ENCODE results near the gene SRGAP2B.
"Not testable (repeated sequence)": the region's sequence is repeated elsewhere in the genome, so short reads cannot be mapped to it uniquely, and the experiment has no call there.

The SRGAP2B gene

GRCh38 chr1:145094655-145095211 is 395 bp downstream of the SRGAP2B start:
- not testable (repeated sequence) for DNase-seq (ENCODE audit: extremely low spot score, insufficient read length, low read depth); FAIRE-seq

GRCh38 chr1:145093517-145094149 is 1.5 kb downstream of the SRGAP2B start:
- not testable (repeated sequence) for DNase-seq (ENCODE audit: extremely low spot score, insufficient read length, low read depth); FAIRE-seq

DNA sequence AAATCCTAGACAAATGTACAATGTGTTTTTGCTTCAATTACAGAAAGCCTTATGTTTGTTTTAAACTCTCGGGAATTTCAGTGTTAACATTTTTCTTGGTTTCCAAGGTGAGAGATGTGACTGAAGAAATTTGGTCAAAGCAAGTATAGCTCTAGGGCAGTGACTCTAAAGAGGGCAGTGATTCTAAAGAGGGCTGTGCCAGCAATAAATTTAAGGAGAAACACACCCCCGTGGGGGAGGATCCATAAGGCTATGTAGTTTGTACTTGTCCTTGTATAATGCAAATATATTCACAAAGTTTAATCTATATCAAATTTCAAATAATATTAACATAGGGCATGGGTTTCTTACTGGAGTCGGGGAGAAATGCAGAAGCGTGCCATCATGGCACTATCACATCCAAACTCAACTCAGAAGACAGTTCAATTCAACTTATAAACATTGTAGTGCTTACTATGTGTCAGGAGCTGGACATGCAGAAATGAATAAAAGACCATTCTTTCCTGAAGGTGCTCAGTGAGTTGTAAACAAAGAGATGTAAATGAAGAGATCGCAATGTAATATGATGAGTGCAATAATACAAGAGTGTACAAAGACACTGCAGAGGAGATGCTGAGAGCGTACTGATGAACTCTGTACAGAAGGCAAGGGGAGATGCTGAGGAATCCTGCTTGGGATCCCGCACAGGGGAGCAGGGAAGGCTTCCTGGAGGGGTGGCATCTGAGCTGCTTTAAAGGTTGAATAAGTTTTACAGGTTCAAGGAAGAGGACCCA is 12.5 kb downstream of the SRGAP2B start:
- FAIRE-seq; DNase-seq (ENCODE audit: extremely low spot score, insufficient read length, low read depth): not testable (repeated sequence)

- DNase-seq (ENCODE audit: extremely low spot score, insufficient read length, low read depth) = not testable (repeated sequence)
These were observed 14.9 kb downstream of the SRGAP2B start for GRCh38 chr1:145080193-145080592.

GRCh38 chr1:145079737-145080136 is 15.4 kb downstream of the SRGAP2B start:
- FAIRE-seq; DNase-seq (ENCODE audit: extremely low spot score, insufficient read length, low read depth): not testable (repeated sequence)

More at GRCh38 chr1:145080193-145080592, 14.9 kb downstream of the SRGAP2B start:
- not testable (repeated sequence) for FAIRE-seq

DNA sequence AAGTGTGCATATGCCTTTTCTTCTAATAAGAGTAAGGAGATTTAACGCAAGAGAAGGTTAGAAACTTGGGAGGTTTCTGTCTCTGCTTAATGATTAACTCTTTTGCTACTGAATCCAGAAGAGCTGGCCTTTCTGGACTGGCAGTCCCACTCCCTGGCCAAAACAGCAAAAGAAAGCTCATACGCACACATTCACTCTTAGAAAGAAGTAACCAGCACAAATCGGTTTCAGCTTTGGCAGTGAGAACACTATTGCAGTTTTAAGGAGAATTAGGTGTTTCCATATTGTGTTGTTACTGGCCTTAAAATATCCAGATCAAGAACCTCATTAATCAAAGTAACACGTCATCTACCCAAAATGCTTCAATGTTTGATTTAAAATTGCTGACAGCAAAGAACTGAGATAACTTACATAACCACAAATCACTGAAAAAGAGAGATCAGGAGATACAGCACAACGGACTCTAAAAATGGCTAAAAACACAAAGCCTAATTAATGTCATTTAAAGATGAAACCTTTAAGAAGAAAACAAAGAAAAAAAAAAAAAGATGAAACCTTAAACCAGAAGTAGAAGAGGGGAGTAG is 16.2 kb downstream of the SRGAP2B start:
- not testable (repeated sequence) for FAIRE-seq

DNA sequence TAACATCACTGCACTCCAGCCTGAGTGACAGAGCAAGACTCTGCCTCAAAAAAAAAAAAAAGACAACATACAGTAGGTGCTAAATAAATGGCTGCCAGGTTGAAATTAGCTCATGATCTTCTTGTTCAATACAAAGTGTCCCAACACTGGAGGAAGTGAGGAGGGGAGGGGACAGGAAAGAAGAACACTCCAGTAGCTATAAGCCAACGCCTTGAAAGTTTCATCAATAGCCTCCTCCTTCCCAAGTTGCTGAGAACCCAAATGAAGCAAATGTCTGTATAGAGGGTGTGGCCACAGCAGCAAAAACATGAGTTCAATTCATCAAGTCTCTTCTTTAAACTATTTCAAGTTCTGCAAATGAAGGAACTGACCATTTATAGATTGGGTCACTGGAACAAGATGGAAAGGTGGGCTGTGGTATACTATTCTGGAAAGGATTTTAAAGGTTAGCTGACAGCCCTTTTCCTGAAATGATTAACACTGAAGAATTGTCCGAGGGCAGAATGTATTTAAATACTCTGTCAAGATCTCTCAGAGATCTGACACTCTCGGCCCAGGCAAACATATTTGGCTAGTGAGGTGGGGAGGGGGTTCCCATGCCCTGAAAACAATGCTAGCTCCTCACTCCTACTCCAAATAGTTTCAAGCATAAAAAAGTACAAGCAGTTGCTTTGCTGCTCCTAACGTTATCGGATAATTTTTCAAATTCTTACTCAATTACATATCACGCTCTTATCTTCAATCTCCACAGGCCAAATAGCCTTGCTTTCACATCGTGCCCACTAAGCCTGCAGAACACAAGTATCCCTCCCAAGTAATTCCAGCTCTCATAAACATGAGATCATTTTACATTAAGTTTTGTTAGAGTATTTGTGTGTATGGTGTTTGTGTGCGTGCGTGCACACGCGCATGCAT is 17.0 kb downstream of the SRGAP2B start:
- not testable (repeated sequence) for FAIRE-seq; DNase-seq (ENCODE audit: extremely low spot score, insufficient read length, low read depth)

More for the DNA sequence above, 16.2 kb downstream of the SRGAP2B start:
- not testable (repeated sequence) for DNase-seq (ENCODE audit: extremely low spot score, insufficient read length, low read depth)

GRCh38 chr1:145076877-145077276 is 18.3 kb downstream of the SRGAP2B start:
- DNase-seq (ENCODE audit: extremely low spot score, insufficient read length, low read depth); FAIRE-seq: not testable (repeated sequence)

- FAIRE-seq; DNase-seq (ENCODE audit: extremely low spot score, insufficient read length, low read depth): not testable (repeated sequence)
These were observed 21.0 kb downstream of the SRGAP2B start for GRCh38 chr1:145074021-145074559.

GRCh38 chr1:145071569-145071968 is 23.6 kb downstream of the SRGAP2B start:
- not testable (repeated sequence) for FAIRE-seq; DNase-seq (ENCODE audit: extremely low spot score, insufficient read length, low read depth)

- FAIRE-seq; DNase-seq (ENCODE audit: extremely low spot score, insufficient read length, low read depth): not testable (repeated sequence)
These were observed 28.6 kb downstream of the SRGAP2B start for GRCh38 chr1:145066486-145066885.

- DNase-seq (ENCODE audit: extremely low spot score, insufficient read length, low read depth); FAIRE-seq: not testable (repeated sequence)
These were observed 29.8 kb downstream of the SRGAP2B start for GRCh38 chr1:145065194-145065826.

GRCh38 chr1:145063941-145064648 is 31.0 kb downstream of the SRGAP2B start:
- not testable (repeated sequence) for FAIRE-seq; DNase-seq (ENCODE audit: extremely low spot score, insufficient read length, low read depth)

- not testable (repeated sequence) for FAIRE-seq; DNase-seq (ENCODE audit: extremely low spot score, insufficient read length, low read depth)
These were observed 31.8 kb downstream of the SRGAP2B start for GRCh38 chr1:145063285-145063684.

DNA sequence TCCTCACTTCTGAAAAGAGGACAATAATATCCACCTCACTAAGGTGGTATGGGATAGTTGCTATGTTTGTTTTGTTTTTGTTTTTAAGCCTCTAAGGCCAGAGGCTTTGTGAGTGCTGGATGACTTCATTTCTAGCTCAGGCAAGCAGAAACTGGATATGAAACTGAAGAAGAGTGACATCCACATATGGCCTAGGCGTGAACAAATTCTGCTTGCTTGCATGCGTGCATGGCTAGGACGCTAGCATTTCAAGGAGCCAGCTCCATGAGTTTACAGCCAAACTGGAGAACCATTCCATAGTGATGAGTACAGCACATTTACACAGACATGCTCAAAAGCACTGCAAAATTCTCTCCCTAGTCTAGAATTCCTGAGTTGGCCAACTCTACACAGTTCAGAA is 36.9 kb downstream of the SRGAP2B start:
- not testable (repeated sequence) for DNase-seq (ENCODE audit: extremely low spot score, insufficient read length, low read depth); FAIRE-seq

- DNase-seq (ENCODE audit: extremely low spot score, insufficient read length, low read depth); FAIRE-seq: not testable (repeated sequence)
These were observed 39.8 kb downstream of the SRGAP2B start for GRCh38 chr1:145055217-145055760.

GRCh38 chr1:145053428-145053827 is 41.7 kb downstream of the SRGAP2B start:
- FAIRE-seq; DNase-seq (ENCODE audit: extremely low spot score, insufficient read length, low read depth): not testable (repeated sequence)

Measured in GM18507 (cell line).